Effector memory CD4-positive, alpha-beta T cell (primary cell): ENCODE measurements around the gene ACTN1.

Experiments used
- DNase-seq, 3 donors: peaks; one replicate each; pipeline ENCODE4 v3.0.0-alpha.2; 2020
- H3K27ac ChIP-seq: 2 replicates; pipeline ENCODE4 v1.7.0; 2013; ENCODE audit warnings: mild to moderate bottlenecking, low read length, moderate library complexity; ENCODE audit not compliant: insufficient read depth, poor library complexity, severe bottlenecking
- H3K27me3 ChIP-seq: replicated peaks from 2 replicates; pipeline ENCODE4 v1.7.0; 2013; ENCODE audit warnings: mild to moderate bottlenecking, low read length; ENCODE audit not compliant: insufficient read depth, control insufficient read depth, poor library complexity, severe bottlenecking
- H3K36me3 ChIP-seq: 2 replicates; pipeline ENCODE4 v1.7.0; 2013; ENCODE audit warnings: mild to moderate bottlenecking, low read length, moderate library complexity; ENCODE audit not compliant: control insufficient read depth, insufficient read depth
- H3K4me1 ChIP-seq: 2 replicates; pipeline ENCODE4 v1.7.0; 2013; ENCODE audit warnings: low read length, mild to moderate bottlenecking; ENCODE audit not compliant: control insufficient read depth, insufficient read depth, poor library complexity, severe bottlenecking
- H3K4me3 ChIP-seq: 2 replicates; pipeline ENCODE4 v1.7.0; 2013; ENCODE audit warnings: low read length, low read depth, mild to moderate bottlenecking; ENCODE audit not compliant: insufficient read depth, poor library complexity, severe bottlenecking
- H3K9me3 ChIP-seq: 2 replicates; pipeline ENCODE4 v1.7.0; 2013; ENCODE audit warnings: mild to moderate bottlenecking, low read length, moderate library complexity; ENCODE audit not compliant: control insufficient read depth

The ACTN1 gene

DNA sequence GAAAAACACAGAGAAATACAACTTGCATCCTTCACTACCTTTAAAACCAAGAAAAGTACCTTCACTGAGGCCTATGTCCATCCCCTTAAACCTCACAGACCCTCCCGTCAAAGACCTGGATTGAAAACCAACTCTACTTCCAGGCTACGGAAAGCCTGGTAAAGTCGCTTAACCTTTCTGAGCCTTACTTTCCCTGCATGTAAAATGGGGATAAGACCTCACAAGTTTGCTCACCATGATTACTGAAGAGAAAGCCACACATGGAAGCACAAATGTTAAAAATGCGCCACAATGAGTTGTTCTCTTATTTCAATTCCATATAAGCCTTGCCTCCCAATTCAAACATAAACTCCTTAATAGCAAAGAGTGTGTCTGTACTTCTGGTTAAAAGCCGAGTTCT lies 8.4 kb downstream of the ACTN1 start:
- no peaks in the 10 kb centered on the region for H3K27me3 ChIP-seq
- H3K4me1 ChIP-seq: peaks cover 54% of the 10 kb centered on the region
- no peaks in the 10 kb centered on the region for H3K9me3 ChIP-seq
- no peak overlapping the region for H3K4me3 ChIP-seq
- H3K27ac ChIP-seq: peak overlapping the region; percentile 63
- DNase-seq: no peak
- H3K36me3 ChIP-seq: peaks cover 6% of the 10 kb centered on the region

DNA sequence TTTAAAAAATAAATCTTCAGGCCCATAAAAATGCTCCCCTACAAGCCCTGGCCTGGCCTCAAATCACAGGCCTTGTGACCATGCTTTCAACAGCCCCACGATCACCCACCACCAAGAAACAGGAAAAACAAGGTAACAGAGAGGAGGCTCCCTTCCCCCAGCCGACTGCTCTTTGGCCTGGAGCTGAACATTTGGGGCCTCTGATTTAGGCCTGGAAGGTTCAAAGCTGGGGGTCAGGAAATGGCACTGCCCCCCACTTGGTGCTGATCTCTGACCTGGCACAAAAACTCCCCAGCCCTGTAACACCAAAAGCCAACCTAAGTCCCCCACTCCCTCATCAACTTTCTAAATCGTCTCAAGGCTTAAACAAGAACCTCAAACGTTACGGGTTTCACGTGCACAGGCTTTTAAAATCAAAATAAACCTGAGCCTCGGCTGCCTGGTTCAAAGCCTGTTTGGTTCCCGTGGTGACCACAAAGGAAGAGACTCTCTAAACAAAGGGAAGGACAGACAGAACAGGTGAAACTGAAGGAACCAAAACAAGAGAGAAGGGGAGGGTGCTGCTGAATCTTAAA lies 9.0 kb downstream of the ACTN1 start:
- peaks cover 58% of the 10 kb centered on the region for H3K4me1 ChIP-seq
- peak in 1 of 3 donors; percentile 11 for DNase-seq
- H3K36me3 ChIP-seq: peaks cover 6% of the 10 kb centered on the region
- no peak overlapping the region for H3K4me3 ChIP-seq
- H3K27me3 ChIP-seq: no peaks in the 10 kb centered on the region
- H3K27ac ChIP-seq: peak overlapping the region; percentile 63
- H3K9me3 ChIP-seq: no peaks in the 10 kb centered on the region

DNA sequence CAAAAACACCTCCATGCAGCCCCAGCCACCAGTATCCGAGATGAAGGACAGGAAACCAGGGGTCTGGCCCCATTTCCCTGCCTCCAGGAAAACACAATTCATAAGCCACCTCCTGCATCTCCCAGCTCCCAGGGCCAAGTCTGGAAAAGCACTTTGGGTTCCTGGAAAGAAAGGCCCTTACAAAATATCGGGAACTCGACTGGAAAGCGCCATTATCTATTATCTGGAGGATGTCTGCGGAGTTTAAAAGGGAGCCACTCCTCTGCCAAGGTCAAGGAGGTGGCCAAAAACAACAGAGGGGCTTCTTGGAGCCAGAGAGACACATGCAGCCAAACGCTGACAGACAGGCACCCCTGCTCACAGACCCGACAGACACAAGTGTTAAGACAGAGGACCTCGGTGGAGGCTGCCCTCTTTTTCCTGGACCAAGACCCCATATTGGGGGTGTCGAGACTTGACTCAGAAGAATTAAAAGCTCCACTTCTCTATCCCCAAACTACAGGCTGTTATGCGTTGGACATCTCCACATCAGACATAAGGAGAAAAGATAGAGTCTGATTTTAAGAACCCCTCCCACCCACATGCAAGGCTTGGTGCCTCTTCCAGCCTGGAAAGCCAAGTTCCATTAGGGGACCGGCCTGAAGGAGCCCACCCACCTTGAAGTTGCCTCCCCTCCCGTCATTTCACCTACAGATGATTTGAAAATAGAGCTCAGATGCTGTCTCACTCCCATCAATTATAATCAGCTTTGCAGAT lies 9.6 kb downstream of the ACTN1 start:
- no peaks in the 10 kb centered on the region for H3K27me3 ChIP-seq
- peaks cover 6% of the 10 kb centered on the region for H3K36me3 ChIP-seq
- H3K4me3 ChIP-seq: no peak overlapping the region
- H3K27ac ChIP-seq: peak overlapping the region; percentile 63
- H3K9me3 ChIP-seq: no peaks in the 10 kb centered on the region
- no peak for DNase-seq
- H3K4me1 ChIP-seq: peaks cover 58% of the 10 kb centered on the region

DNA sequence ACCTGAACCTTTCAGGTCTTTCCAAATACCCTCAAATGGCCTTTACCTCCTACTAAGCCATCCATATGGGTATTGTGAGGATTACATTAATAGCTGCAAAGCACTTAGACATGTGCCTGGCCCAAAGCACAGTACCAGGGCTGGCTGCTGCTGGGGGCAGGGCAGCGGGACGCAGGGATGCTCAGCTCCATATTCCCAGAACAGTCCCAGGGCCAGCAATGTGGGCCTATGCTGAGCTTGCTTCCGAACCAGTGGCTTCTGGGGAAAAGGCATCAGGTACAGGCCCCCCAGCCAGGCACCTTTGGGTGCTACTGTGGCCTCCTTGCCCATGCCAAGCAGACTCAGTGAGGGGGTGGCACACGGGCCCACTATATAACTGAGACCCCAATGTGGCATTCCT lies 10.4 kb downstream of the ACTN1 start:
- H3K36me3 ChIP-seq: peaks cover 4% of the 10 kb centered on the region
- no peaks in the 10 kb centered on the region for H3K9me3 ChIP-seq
- H3K4me1 ChIP-seq: peaks cover 65% of the 10 kb centered on the region
- no peaks in the 10 kb centered on the region for H3K27me3 ChIP-seq
- H3K4me3 ChIP-seq: no peak overlapping the region
- peak overlapping the region; percentile 63 for H3K27ac ChIP-seq
- no peak for DNase-seq

DNA sequence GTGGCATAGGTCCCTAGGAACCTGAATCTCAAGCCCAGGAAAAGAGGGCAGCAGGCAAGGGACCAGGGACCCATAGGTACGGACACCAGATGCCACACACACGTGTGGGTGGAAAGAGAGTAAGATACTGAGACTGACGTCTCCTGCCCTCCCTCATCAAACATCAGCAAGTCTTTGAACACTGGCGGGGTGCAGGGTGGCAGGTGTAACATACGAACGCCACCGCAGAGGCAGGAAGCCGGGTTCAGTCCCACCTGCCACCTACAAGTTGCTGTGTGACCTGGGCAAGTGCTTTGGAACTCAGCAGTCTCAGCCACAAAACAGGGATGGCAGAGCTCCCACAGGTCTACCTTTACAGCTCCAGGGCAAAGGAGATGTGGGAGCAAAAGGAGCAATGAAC lies 11.1 kb downstream of the ACTN1 start:
- Histone ChIP-seq H3K36me3 (no peaks in the 10 kb centered on the region), H3K27me3 (no peaks in the 10 kb centered on the region), H3K4me1 (peaks cover 65% of the 10 kb centered on the region), H3K4me3 (no peak overlapping the region), H3K27ac (peak overlapping the region; percentile 63), H3K9me3 (no peaks in the 10 kb centered on the region)
- peak; percentile 7 to 49 (median 33) for DNase-seq

DNA sequence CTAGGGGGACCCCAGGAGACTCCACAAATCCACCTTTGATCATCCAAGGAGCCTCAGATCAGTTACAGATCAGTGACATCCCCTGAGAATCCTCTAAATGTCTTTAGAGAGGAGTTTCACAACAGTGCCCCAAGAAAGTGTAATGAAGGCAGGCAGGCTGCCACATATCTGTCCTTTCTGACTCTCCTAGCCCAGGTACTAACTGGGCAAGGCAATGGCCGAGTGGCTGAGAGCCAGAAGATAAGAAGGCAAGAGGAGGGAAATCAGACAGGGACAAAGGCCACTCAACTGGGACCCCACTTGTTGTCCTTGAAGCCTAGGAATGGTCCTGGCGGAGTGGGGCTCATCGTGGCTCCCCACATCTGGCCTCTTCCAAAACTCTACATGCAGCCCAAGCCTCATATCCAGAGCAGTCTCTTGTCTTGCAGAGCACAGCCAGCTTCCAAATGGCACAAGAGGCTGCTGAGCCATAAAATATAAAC lies 11.6 kb downstream of the ACTN1 start:
- Histone ChIP-seq H3K36me3 (no peaks in the 10 kb centered on the region), H3K9me3 (no peaks in the 10 kb centered on the region), H3K27ac (peak overlapping the region; percentile 59), H3K4me1 (peaks cover 65% of the 10 kb centered on the region), H3K4me3 (no peak overlapping the region), H3K27me3 (no peaks in the 10 kb centered on the region)
- DNase-seq: no peak

DNA sequence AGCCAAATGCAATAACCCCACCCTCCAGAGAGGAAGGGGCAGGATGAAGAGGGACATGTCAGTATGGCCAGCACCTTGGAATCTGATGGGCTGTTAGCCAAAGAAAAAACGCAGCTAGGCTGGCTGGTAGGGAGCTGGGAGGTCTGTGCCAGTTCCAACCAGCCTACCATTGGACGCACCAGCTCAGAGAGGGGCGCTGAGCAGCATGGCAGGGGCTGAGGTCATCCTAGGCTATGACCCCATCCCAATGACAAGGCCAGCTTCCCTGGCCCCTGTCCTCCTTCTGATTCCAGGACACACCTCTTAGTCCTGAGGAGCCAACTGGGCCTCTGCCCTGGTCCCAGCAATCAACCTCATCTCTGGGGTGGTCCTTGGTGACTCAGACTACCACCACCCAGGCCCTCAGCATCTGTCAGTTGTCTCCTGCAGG lies 12.2 kb downstream of the ACTN1 start:
- no peak for DNase-seq
- Histone ChIP-seq H3K27ac (peak overlapping the region; percentile 59), H3K9me3 (no peaks in the 10 kb centered on the region), H3K4me3 (no peak overlapping the region), H3K4me1 (peaks cover 62% of the 10 kb centered on the region), H3K27me3 (no peaks in the 10 kb centered on the region), H3K36me3 (no peaks in the 10 kb centered on the region)

DNA sequence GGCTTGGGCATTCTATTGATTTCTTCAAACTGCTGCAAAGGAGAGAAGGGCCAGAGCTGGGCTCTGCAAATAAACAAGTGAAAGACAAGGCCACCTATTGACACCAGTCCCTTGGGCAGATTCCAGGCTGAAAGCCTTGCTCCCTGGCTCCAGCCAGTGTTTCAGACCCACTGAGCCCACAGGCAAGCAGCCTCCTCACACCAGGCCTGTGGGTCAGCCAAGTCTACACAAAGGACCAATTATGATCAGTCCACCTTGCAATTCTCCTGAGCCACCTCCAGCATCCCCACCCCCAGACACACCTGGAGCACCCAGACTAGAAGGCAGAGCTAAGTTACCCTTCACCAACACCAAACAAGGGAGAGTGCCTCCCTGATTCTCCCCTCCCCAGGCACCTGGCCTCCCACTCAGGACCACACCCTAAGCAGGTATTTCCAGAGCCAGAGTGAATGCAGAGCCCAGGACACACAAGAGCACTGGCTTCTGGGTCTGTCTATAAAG lies 13.8 kb downstream of the ACTN1 start:
- no peak overlapping the region for H3K4me3 ChIP-seq

DNA sequence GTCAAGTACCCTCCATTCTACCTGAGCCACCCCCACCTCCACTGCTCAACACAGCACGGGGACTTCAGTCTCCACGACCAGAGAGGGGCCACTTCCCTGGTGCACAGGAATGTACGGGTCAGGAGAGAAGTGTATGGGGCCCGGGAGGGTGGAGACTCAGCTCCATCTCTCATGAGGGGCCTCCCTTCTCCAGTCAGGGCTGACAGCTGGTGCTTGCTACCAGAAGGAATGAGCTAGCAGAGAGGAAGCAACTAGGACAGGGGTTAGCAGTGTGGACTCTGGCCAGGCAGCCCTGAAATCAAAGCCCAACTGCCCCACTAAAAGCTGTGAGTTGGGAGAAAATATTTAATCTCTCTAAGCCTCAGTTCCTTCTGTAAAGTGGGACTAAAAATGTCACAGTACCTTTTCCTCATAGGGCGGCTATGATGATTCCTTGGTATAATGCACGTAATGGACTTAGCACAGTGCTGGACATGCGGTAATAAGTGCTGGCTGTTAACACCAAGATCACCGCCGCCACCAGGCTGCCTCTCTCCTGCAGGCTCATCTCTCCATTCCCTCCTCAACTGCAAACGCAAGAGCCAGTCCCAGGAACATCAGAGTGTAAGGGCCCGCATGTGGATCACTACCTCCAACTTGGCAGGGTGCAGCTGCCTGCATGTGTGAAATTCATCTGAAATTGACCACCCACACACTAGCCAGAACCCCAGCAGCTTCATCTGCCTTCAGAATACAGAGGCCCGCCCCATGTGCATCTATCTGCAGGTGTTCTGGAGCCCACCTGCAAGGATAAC lies 14.6 kb downstream of the ACTN1 start:
- no peak overlapping the region for H3K27ac ChIP-seq
- H3K4me3 ChIP-seq: no peak overlapping the region
- H3K36me3 ChIP-seq: no peaks in the 10 kb centered on the region
- no peaks in the 10 kb centered on the region for H3K27me3 ChIP-seq
- no peak for DNase-seq
- peaks cover 39% of the 10 kb centered on the region for H3K4me1 ChIP-seq
- no peaks in the 10 kb centered on the region for H3K9me3 ChIP-seq

More for the DNA sequence above, 13.8 kb downstream of the ACTN1 start:
- Histone ChIP-seq H3K4me1 (peaks cover 47% of the 10 kb centered on the region), H3K27me3 (no peaks in the 10 kb centered on the region), H3K36me3 (no peaks in the 10 kb centered on the region), H3K27ac (no peak overlapping the region), H3K9me3 (no peaks in the 10 kb centered on the region)
- no peak for DNase-seq
